B cell (primary cell): ENCODE data around the gene PTPRE. TPM values are rescaled to one million over a fixed set of nuclear protein-coding genes. Genes with fewer than 3 reads are reported as not detected.
A peak's percentile ranks its signal among the peaks of the same experiment; 100 is the strongest.

Experiments used
- ATAC-seq: fragments of 200-7000 bp; cut with Tn5 transposase; one replicate; pipeline ENCODE4 v1.10.0; 2021; ENCODE audit warnings: low read depth, mild to moderate bottlenecking, moderate number of reproducible peaks, moderate library complexity
- CTCF ChIA-PET: fragments of 350-600 bp; sonication (Branson Sonifier 250); formaldehyde crosslinking; loops from one replicate; lab custom pipeline; 2021; ENCODE audit warnings: antibody characterized with exemption, inconsistent platforms; lab: Charles Lee
- POLR2A ChIA-PET: fragments of 350-600 bp; sonication (Branson Sonifier 250); formaldehyde crosslinking; loops from one replicate; lab custom pipeline; 2021; ENCODE audit warnings: antibody characterized with exemption; lab: Charles Lee
- DNase-seq: peaks from one replicate; pipeline ENCODE4 v3.0.0; 2013
- H2AFZ ChIP-seq: 2 replicates; pipeline ENCODE4 v1.6.1; 2012; ENCODE audit warnings: mild to moderate bottlenecking, low read depth, low read length; ENCODE audit not compliant: insufficient read depth, poor library complexity, severe bottlenecking
- H3K27ac ChIP-seq, 2 donors: 1 replicate in 1 of 2; 2 replicates in 1 of 2; pipeline ENCODE4 v1.5.1; 2012 to 2013; ENCODE audit warnings: low read length in 2 of 2, mild to moderate bottlenecking in 2 of 2, moderate library complexity in 1 of 2
- H3K27me3 ChIP-seq, 4 experiments: fragments of 200-600 bp in 1 of 4; sonication (generic) in 1 of 4; replicated peaks in 1 of 4; 1 replicate in 2 of 4; 2 replicates in 2 of 4; pipeline versions ENCODE4 v1.6.1 to v1.7.0; 2013 to 2016; ENCODE audit warnings: low read length in 3 of 4, mild to moderate bottlenecking in 2 of 4, mixed read lengths in 1 of 4, moderate library complexity in 1 of 4; ENCODE audit not compliant: insufficient read depth in 4 of 4, control insufficient read depth in 3 of 4; ENCODE audit errors: control extremely low read depth in 1 of 4
- H3K36me3 ChIP-seq, 2 experiments: replicated peaks in 1 of 2; 1 replicate in 1 of 2; 2 replicates in 1 of 2; pipeline versions ENCODE4 v1.6.1 to v1.7.1; 2013; ENCODE audit warnings: low read length in 1 of 2; ENCODE audit not compliant: insufficient read depth in 2 of 2, control insufficient read depth in 1 of 2; ENCODE audit errors: control extremely low read depth in 1 of 2, extremely low read depth in 1 of 2
- H3K4me1 ChIP-seq, 2 donors: fragments of 200-600 bp in 1 of 2; sonication (generic) in 1 of 2; 1 replicate in 1 of 2; 2 replicates in 1 of 2; pipeline versions ENCODE4 v1.5.1 to v1.6.1; 2013 to 2017; ENCODE audit warnings: low read length in 2 of 2; ENCODE audit not compliant: control insufficient read depth in 2 of 2, insufficient read depth in 2 of 2
- H3K4me2 ChIP-seq: replicated peaks from 2 replicates; pipeline ENCODE3; 2012; ENCODE audit warnings: mild to moderate bottlenecking, low read depth, low read length; ENCODE audit not compliant: poor library complexity, severe bottlenecking
- H3K4me3 ChIP-seq, 5 experiments: fragments of 200-600 bp in 1 of 5; sonication (generic) in 1 of 5; 1 replicate in 3 of 5; 2 replicates in 2 of 5; pipeline versions ENCODE4 v1.5.1 to v1.7.0; 2011 to 2016; ENCODE audit warnings: low read length in 4 of 5, mild to moderate bottlenecking in 4 of 5, low read depth in 2 of 5, control low read depth in 1 of 5, moderate library complexity in 1 of 5; ENCODE audit not compliant: insufficient read depth in 1 of 5; ENCODE audit errors: control extremely low read depth in 1 of 5, extremely low read depth in 1 of 5
- H3K79me2 ChIP-seq: fragments of 200-600 bp; sonication (generic); one replicate; pipeline ENCODE4 v1.6.0; 2016; ENCODE audit warnings: low read length; ENCODE audit not compliant: control insufficient read depth, insufficient read depth
- H3K9ac ChIP-seq: fragments of 200-600 bp; sonication (generic); 2 replicates; pipeline ENCODE4 v1.6.1; 2017; ENCODE audit warnings: mild to moderate bottlenecking, low read length, moderate library complexity
- H3K9me3 ChIP-seq, 3 donors: one replicate each; pipeline versions ENCODE4 v1.6.1 to v1.7.1; 2013; ENCODE audit warnings: low read length in 2 of 3; ENCODE audit not compliant: control insufficient read depth in 2 of 3, insufficient read depth in 1 of 3; ENCODE audit errors: control extremely low read depth in 1 of 3
- H4K20me1 ChIP-seq: 2 replicates; pipeline ENCODE4 v1.6.0; 2012; ENCODE audit warnings: mild to moderate bottlenecking, low read length; ENCODE audit not compliant: insufficient read depth, control insufficient read depth, poor library complexity, severe bottlenecking
- H3K27ac Mint-ChIP-seq: one replicate; pipeline ENCODE4 v1.8.0; 2021; ENCODE audit warnings: mixed read lengths
- H3K27me3 Mint-ChIP-seq: one replicate; pipeline ENCODE4 v1.8.0; 2021; ENCODE audit warnings: mixed read lengths
- H3K4me1 Mint-ChIP-seq: one replicate; pipeline ENCODE4 v1.8.0; 2021; ENCODE audit warnings: mixed read lengths
- H3K4me3 Mint-ChIP-seq: one replicate; pipeline ENCODE4 v1.8.0; 2021; ENCODE audit warnings: mixed read lengths
- H3K9me3 Mint-ChIP-seq: one replicate; pipeline ENCODE4 v1.8.0; 2022; ENCODE audit warnings: mixed read lengths; ENCODE audit not compliant: insufficient read depth
- EZH2 ChIP-seq: IDR thresholded peaks from 2 replicates; pipeline ENCODE4 v1.6.1; 2012; ENCODE audit warnings: borderline replicate concordance, low read depth, mild to moderate bottlenecking, moderate library complexity, low read length; ENCODE audit not compliant: insufficient read depth, poor library complexity, severe bottlenecking
- WGBS: methylation state at CpG from one replicate; pipeline ENCODE4 v1.1.5; 2013; ENCODE audit warnings: missing lambda C conversion rate; ENCODE audit not compliant: insufficient coverage; 5-methylcytosine and 5-hydroxymethylcytosine counted together
- intact Hi-C: fragments of 100-400 bp; cut with micrococcal nuclease; formaldehyde crosslinking; loops from one replicate; pipeline ENCODE4 v1.10.0; 2022
- polyA plus RNA-seq: library from polyadenylated mRNA; depleted of rRNA; stranded (reverse); fragments of >200 nt; gene quantifications from 2 replicates; pipeline ENCODE4 v1.2.3, GENCODE V29; 2012
- total RNA-seq, 2 donors: library from RNA; stranded (reverse); fragments of 120-200 nt in 1 of 2; gene quantifications; 1 replicate in 1 of 2; 2 replicates in 1 of 2; pipeline versions ENCODE4 v1.2.3 to v1.2.4, GENCODE V29; 2013 to 2022
- TF ChIP-seq, protein P1 (sequence below): fragments of 200-600 bp; IDR thresholded peaks from one replicate; pipeline ENCODE4 v1.8.0; 2022; ENCODE audit warnings: antibody characterized with exemption, mild to moderate bottlenecking

The PTPRE gene
- total and polyA plus RNA-seq, 2 donors (not counting 1 experiment from before 2014, with no cell fraction given) = 6.6 to 32.7 TPM

DNA sequence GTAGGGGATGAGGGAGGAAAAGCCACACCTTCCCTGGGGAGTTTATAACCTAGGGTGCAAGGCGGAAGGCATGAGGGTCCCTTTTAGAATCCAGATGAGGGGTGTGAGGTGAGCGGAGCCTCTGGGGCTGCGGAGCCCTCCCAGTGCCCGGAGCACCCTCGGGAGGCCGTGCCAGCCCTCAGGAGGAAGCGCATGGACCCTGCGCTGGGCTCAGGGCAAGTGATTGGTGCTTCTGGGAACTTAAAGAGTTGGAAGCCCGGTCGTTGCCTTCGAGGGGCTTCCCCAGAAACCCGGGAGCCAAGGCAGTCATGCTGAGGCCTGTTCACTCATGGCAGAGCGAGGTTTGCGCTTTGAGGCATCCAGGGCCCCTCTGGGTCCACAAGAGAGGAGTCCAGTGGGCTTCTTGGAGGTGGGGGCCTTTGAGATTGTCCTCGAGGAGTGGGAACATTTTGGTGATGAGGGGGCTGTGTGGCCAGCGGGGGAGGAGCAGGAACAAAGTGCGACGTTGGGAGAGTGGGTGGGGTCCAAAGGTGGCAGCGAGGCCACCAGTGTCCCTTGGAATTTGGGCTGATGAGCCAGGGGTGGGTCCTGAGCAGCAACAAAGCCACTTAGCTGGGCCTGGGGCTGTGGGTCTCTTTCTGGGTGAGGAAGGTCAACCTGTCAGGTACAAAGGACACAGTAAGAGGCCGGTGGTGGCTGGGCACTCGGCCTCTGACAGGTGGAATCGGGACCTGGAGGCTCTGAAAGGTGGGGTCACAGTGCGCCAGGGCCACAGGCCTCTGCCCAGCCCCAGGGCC is 139.5 kb downstream of the PTPRE start:
- Histone ChIP-seq H4K20me1 (peaks cover 6% of the 10 kb centered on the region), H3K9me3 (no peaks in the 10 kb centered on the region), H3K4me1 (peaks cover 41 to 63% of the 10 kb centered on the region in 2 donors), H3K4me3 (no peak overlapping the region), H3K4me2 (peak overlapping the region; percentile 85), H3K27ac (peak overlapping the region in 1 of 2 donors; percentile 3), H3K36me3 (peaks cover 0 to 8% of the 10 kb centered on the region in 2 experiments), H3K27me3 (no peaks in the 10 kb centered on the region), H2AFZ (no peak overlapping the region), H3K79me2 (peaks cover 39% of the 10 kb centered on the region), H3K9ac (no peak overlapping the region)
- DNase-seq (no peak), ATAC-seq (no peak)
- CTCF ChIA-PET = interaction anchor here (0.9 to 15.8 kb wide), 5 partner anchors 11 to 35 kb away, joined by 3 to 524 read pairs (median 56); no protein-coding TSS in a partner anchor
- peak overlapping the region; percentile 56 for H3K27ac Mint-ChIP-seq
- peak overlapping the region; percentile 23 for H3K4me3 Mint-ChIP-seq
- POLR2A ChIA-PET = interaction anchor here (1.1 to 2.3 kb wide), 2 partner anchors 11 to 19 kb away, joined by 4 to 16 read pairs; no protein-coding TSS in a partner anchor
- 92% methylated on average over 23 of the region's 23 CpGs for WGBS
- H3K27me3 Mint-ChIP-seq = no peaks in the 10 kb centered on the region
- TF ChIP-seq EZH2 = no peak
- TF ChIP-seq, protein P1, sequence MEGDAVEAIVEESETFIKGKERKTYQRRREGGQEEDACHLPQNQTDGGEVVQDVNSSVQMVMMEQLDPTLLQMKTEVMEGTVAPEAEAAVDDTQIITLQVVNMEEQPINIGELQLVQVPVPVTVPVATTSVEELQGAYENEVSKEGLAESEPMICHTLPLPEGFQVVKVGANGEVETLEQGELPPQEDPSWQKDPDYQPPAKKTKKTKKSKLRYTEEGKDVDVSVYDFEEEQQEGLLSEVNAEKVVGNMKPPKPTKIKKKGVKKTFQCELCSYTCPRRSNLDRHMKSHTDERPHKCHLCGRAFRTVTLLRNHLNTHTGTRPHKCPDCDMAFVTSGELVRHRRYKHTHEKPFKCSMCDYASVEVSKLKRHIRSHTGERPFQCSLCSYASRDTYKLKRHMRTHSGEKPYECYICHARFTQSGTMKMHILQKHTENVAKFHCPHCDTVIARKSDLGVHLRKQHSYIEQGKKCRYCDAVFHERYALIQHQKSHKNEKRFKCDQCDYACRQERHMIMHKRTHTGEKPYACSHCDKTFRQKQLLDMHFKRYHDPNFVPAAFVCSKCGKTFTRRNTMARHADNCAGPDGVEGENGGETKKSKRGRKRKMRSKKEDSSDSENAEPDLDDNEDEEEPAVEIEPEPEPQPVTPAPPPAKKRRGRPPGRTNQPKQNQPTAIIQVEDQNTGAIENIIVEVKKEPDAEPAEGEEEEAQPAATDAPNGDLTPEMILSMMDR = no peak
- intact Hi-C loops = loop anchor here (2.0 to 5.0 kb wide), 3 partner anchors 80 to 1421 kb away; partner anchors contain the start of genes MGMT and MKI67
- H3K9me3 Mint-ChIP-seq = no peaks in the 10 kb centered on the region
- peaks cover 53% of the 10 kb centered on the region for H3K4me1 Mint-ChIP-seq
